Thoracic aorta (tissue), 2 donors: ENCODE measurements around the gene FIGN. TPM values are rescaled to one million over a fixed set of nuclear protein-coding genes. Genes with fewer than 3 reads are reported as not detected.
A peak's percentile ranks its signal among the peaks of the same experiment; 100 is the strongest.

ENCODE experiments used
- ATAC-seq: fragments of 150-250 bp; one replicate; pipeline ENCODE4 v1.8.0; 2017; ENCODE audit warnings: low read depth; ENCODE audit not compliant: insufficient number of reproducible peaks, low FRiP score
- DNase-seq: peaks from one replicate; pipeline ENCODE4 v3.0.0-alpha.2; 2020; ENCODE audit warnings: low spot score
- H3K27ac ChIP-seq, 2 donors: fragments of 200-600 bp; sonication (generic); 1 replicate in 1 of 2; 2 replicates in 1 of 2; pipeline ENCODE4 v1.5.1; 2016; ENCODE audit warnings: mild to moderate bottlenecking in 2 of 2, moderate library complexity in 2 of 2
- H3K27me3 ChIP-seq: fragments of 200-600 bp; sonication (generic); replicated peaks from 2 replicates; pipeline ENCODE4 v1.6.0; 2016; ENCODE audit warnings: mild to moderate bottlenecking; ENCODE audit not compliant: insufficient read depth
- H3K36me3 ChIP-seq: fragments of 200-600 bp; sonication (generic); one replicate; pipeline ENCODE4 v1.5.1; 2016
- H3K4me1 ChIP-seq, 2 donors: fragments of 200-600 bp; sonication (generic); 1 replicate in 1 of 2; 2 replicates in 1 of 2; pipeline versions ENCODE4 v1.5.1 to v1.6.0; 2016; ENCODE audit warnings: low read depth in 2 of 2, mild to moderate bottlenecking in 1 of 2; ENCODE audit not compliant: control insufficient read depth in 1 of 2
- H3K4me3 ChIP-seq: fragments of 200-600 bp; sonication (generic); 2 replicates; pipeline ENCODE4 v1.5.1; 2016; ENCODE audit warnings: mild to moderate bottlenecking
- H3K9me3 ChIP-seq: fragments of 200-600 bp; sonication (generic); 2 replicates; pipeline ENCODE4 v1.5.1; 2016
- CTCF ChIP-seq: fragments of 200-600 bp; sonication (generic); IDR thresholded peaks from one replicate; pipeline ENCODE4 v1.5.1; 2019; ENCODE audit warnings: antibody characterized with exemption
- total RNA-seq, 2 donors: library from RNA; depleted of rRNA; stranded (reverse); fragments of >200 nt; gene quantifications; one replicate each; pipeline versions ENCODE4 v1.1.0 to v1.2.3, GENCODE V29; 2016

The FIGN gene
- total RNA-seq, 2 donors from 2014 or later, result 10.8 to 21.2 TPM

- no peaks in the 10 kb centered on the region for H3K27me3 ChIP-seq
- no peak for DNase-seq
- no peaks in the 10 kb centered on the region for H3K36me3 ChIP-seq
- H3K4me1 ChIP-seq, result peaks cover 37 to 71% of the 10 kb centered on the region in 2 donors
- no peak for ATAC-seq
- peak overlapping the region; percentile 36 for H3K4me3 ChIP-seq
- no peak for TF ChIP-seq CTCF
- H3K9me3 ChIP-seq, result no peaks in the 10 kb centered on the region
- H3K27ac ChIP-seq, result peak overlapping the region; percentile 74 to 76
Observed at GRCh38 chr2:163692611-163693482, 43.0 kb downstream of the FIGN start.

GRCh38 chr2:163692081-163692480 lies 43.7 kb downstream of the FIGN start:
- Histone ChIP-seq H3K27me3 (no peaks in the 10 kb centered on the region), H3K4me3 (peak overlapping the region; percentile 36), H3K9me3 (no peaks in the 10 kb centered on the region), H3K36me3 (no peaks in the 10 kb centered on the region), H3K27ac (peak overlapping the region; percentile 74 to 76), H3K4me1 (peaks cover 35 to 69% of the 10 kb centered on the region in 2 donors)
- TF ChIP-seq CTCF, result no peak
- DNase-seq, result no peak
- no peak for ATAC-seq

GRCh38 chr2:163690896-163691295 lies 44.9 kb downstream of the FIGN start:
- Histone ChIP-seq H3K27me3 (no peaks in the 10 kb centered on the region), H3K9me3 (no peaks in the 10 kb centered on the region), H3K4me1 (peaks cover 35 to 77% of the 10 kb centered on the region in 2 donors), H3K4me3 (peak overlapping the region; percentile 22), H3K27ac (peak overlapping the region; percentile 74 to 76), H3K36me3 (no peaks in the 10 kb centered on the region)
- TF ChIP-seq CTCF, result no peak
- ATAC-seq, result peak; percentile 50
- DNase-seq, result no peak

GRCh38 chr2:163687217-163687616 lies 48.6 kb downstream of the FIGN start:
- TF ChIP-seq CTCF, result no peak
- Histone ChIP-seq H3K27me3 (no peaks in the 10 kb centered on the region), H3K36me3 (no peaks in the 10 kb centered on the region), H3K9me3 (no peaks in the 10 kb centered on the region), H3K4me3 (no peak overlapping the region), H3K27ac (no peak overlapping the region), H3K4me1 (peaks cover 42 to 83% of the 10 kb centered on the region in 2 donors)
- DNase-seq (no peak), ATAC-seq (no peak)

- no peak for TF ChIP-seq CTCF
- Histone ChIP-seq H3K36me3 (no peaks in the 10 kb centered on the region), H3K4me1 (peaks cover 39 to 83% of the 10 kb centered on the region in 2 donors), H3K27me3 (no peaks in the 10 kb centered on the region), H3K4me3 (no peak overlapping the region), H3K9me3 (no peaks in the 10 kb centered on the region), H3K27ac (no peak overlapping the region)
- no peak for DNase-seq
- ATAC-seq, result no peak
Observed at GRCh38 chr2:163686289-163686688, 49.5 kb downstream of the FIGN start.
